K562 (cell line): ENCODE measurements around the gene DYRK1A. TPM values are rescaled to one million over a fixed set of nuclear protein-coding genes. Genes with fewer than 3 reads are reported as not detected.
A peak's percentile ranks its signal among the peaks of the same experiment; 100 is the strongest.

Experiments
- ATAC-seq: fragments of 200-7000 bp; cut with Tn5 transposase; 3 replicates; pipeline ENCODE4 v1.9.1; 2020; ENCODE audit warnings: moderate library complexity
- BruUV-seq: library from RNA; stranded (reverse); fragments of 400-500 nt; replicated peaks from 2 replicates; lab custom pipeline; 2021; lab: Mats Ljungman, UMichigan
- CTCF ChIA-PET: fragments of 300-600 bp; formaldehyde crosslinking; extraction: SDS; loops from one replicate; lab custom pipeline; 2021; ENCODE audit warnings: low intra/inter-chr PET ratio; lab: Yijun Ruan, JAX
- POLR2A ChIA-PET: fragments of 300-600, 350-650 bp; sonication (Branson Sonifier 250); formaldehyde crosslinking; extraction: SDS; loops from one replicate; lab custom pipeline; 2021; ENCODE audit warnings: antibody characterized with exemption, inconsistent platforms; lab: Yijun Ruan, JAX
- DNase-seq, 4 experiments: peaks; one replicate each; pipeline versions ENCODE4 v3.0.0 to v3.0.0-alpha.2; 2011 to 2018; ENCODE audit warnings: low spot score in 3 of 4, mixed read lengths in 3 of 4; ENCODE audit errors: extremely low read depth in 1 of 4
- FAIRE-seq: peaks from 2 replicates; lab custom pipeline; 2011; peaks lifted over from hg19 to GRCh38; lab: Jason Lieb, UNC
- H2AFZ ChIP-seq: 2 replicates; pipeline ENCODE4 v1.6.0; 2011; ENCODE audit warnings: low read depth, low read length, control low read depth, inconsistent platforms
- H3K27ac ChIP-seq: fragments of 200-600 bp; 3 replicates; pipeline ENCODE4 v1.8.0; 2011; ENCODE audit warnings: low read depth, mild to moderate bottlenecking, control low read depth, inconsistent platforms, low read length, moderate library complexity, mixed read lengths; ENCODE audit errors: extremely low read depth
- H3K27me3 ChIP-seq, 2 experiments: fragments of 300-600 bp in 1 of 2; 2 replicates in 1 of 2; 3 replicates in 1 of 2; pipeline versions ENCODE4 v1.6.0 to v1.8.0; 2011; ENCODE audit warnings: inconsistent platforms in 2 of 2, low read length in 2 of 2, mild to moderate bottlenecking in 1 of 2, mixed read lengths in 1 of 2, moderate library complexity in 1 of 2; ENCODE audit not compliant: control insufficient read depth in 2 of 2, insufficient read depth in 2 of 2
- H3K36me3 ChIP-seq: fragments of 300-600 bp; 3 replicates; pipeline ENCODE4 v1.8.0; 2011; ENCODE audit warnings: mild to moderate bottlenecking, low read length, inconsistent platforms; ENCODE audit not compliant: control insufficient read depth, insufficient read depth
- H3K4me1 ChIP-seq, 2 experiments: fragments of 200-600 bp in 1 of 2; replicated peaks in 1 of 2; 2 replicates in 1 of 2; 3 replicates in 1 of 2; pipeline versions ENCODE4 v1.5.1 to v1.8.0; 2011; ENCODE audit warnings: inconsistent platforms in 2 of 2, low read length in 2 of 2, mild to moderate bottlenecking in 1 of 2, mixed read lengths in 1 of 2, moderate library complexity in 1 of 2; ENCODE audit not compliant: control insufficient read depth in 2 of 2, insufficient read depth in 2 of 2
- H3K4me2 ChIP-seq: 2 replicates; pipeline ENCODE4 v1.6.1; 2011; ENCODE audit warnings: low read length, control low read depth, inconsistent platforms, mixed read lengths; ENCODE audit not compliant: insufficient read depth
- H3K4me3 ChIP-seq: fragments of 200-600 bp; sonication (generic), shearing (Covaris generic); 2 replicates; pipeline ENCODE4 v1.5.1; 2016; ENCODE audit warnings: control low read depth, inconsistent platforms
- H3K79me2 ChIP-seq: fragments of 200-600 bp; 3 replicates; pipeline ENCODE4 v1.8.0; 2011; ENCODE audit warnings: low read length, inconsistent platforms; ENCODE audit not compliant: control insufficient read depth, insufficient read depth
- H3K9ac ChIP-seq, 2 experiments: 2 replicates each; pipeline versions ENCODE4 v1.6.0 to v1.6.1; 2011; ENCODE audit warnings: low read depth in 2 of 2, low read length in 2 of 2, control low read depth in 1 of 2, inconsistent platforms in 1 of 2, mild to moderate bottlenecking in 1 of 2, mixed read lengths in 1 of 2; ENCODE audit not compliant: insufficient read depth in 1 of 2
- H3K9me1 ChIP-seq: one replicate; pipeline ENCODE4 v1.6.0; 2011; ENCODE audit warnings: inconsistent platforms, mild to moderate bottlenecking, low read length, moderate library complexity; ENCODE audit not compliant: control insufficient read depth, insufficient read depth
- H3K9me3 ChIP-seq: replicated peaks from 2 replicates; pipeline ENCODE4 v1.5.1; 2011; ENCODE audit warnings: low read depth, low read length, inconsistent platforms; ENCODE audit not compliant: control insufficient read depth, insufficient read depth
- H4K20me1 ChIP-seq: replicated peaks from 2 replicates; pipeline ENCODE4 v1.6.1; 2011; ENCODE audit warnings: low read length, inconsistent platforms, mixed read lengths; ENCODE audit not compliant: control insufficient read depth, insufficient read depth
- CBFA2T3 ChIP-seq: fragments of 450-650 bp; IDR thresholded peaks from 2 replicates; pipeline ENCODE4 v1.6.1; 2017
- CHD2 ChIP-seq: IDR thresholded peaks from 2 replicates; pipeline ENCODE4 v1.6.1; 2011; ENCODE audit warnings: low read depth, low read length
- EHMT2 ChIP-seq: fragments of 450-650 bp; IDR thresholded peaks from 2 replicates; pipeline ENCODE4 v1.6.1; 2018; ENCODE audit warnings: antibody characterized with exemption
- EWSR1 ChIP-seq: fragments of 450-650 bp; IDR thresholded peaks from 2 replicates; pipeline ENCODE4 v1.6.1; 2018; ENCODE audit warnings: borderline replicate concordance, mild to moderate bottlenecking, low read depth, moderate library complexity; ENCODE audit not compliant: partially characterized antibody
- FOXJ3 ChIP-seq: sonication (generic); formaldehyde crosslinking; IDR thresholded peaks from 2 replicates; pipeline ENCODE4 v1.4.0; 2020; ENCODE audit warnings: mild to moderate bottlenecking, missing genetic modification reagents
- HDGF ChIP-seq: fragments of 450-650 bp; IDR thresholded peaks from 2 replicates; pipeline ENCODE4 v1.6.1; 2016
- KDM5B ChIP-seq: fragments of 200-600 bp; sonication (generic); IDR thresholded peaks from 2 replicates; pipeline ENCODE4 v1.6.1; 2012; ENCODE audit warnings: low read depth, mild to moderate bottlenecking, moderate library complexity, low read length, control low read depth, inconsistent platforms; ENCODE audit not compliant: insufficient replicate concordance
- KLF13 ChIP-seq: fragments of 450-650 bp; IDR thresholded peaks from 2 replicates; pipeline ENCODE4 v1.6.1; 2016; ENCODE audit warnings: missing genetic modification characterization, low read depth, mild to moderate bottlenecking, missing compliant biosample characterization, moderate library complexity, borderline replicate concordance
- L3MBTL2 ChIP-seq: fragments of 450-650 bp; IDR thresholded peaks from 2 replicates; pipeline ENCODE4 v1.6.1; 2016; ENCODE audit warnings: mild to moderate bottlenecking, moderate library complexity
- MAX ChIP-seq: sonication (generic); formaldehyde crosslinking; IDR thresholded peaks from 2 replicates; pipeline ENCODE4 v1.9.0; 2022; ENCODE audit warnings: mild to moderate bottlenecking, missing genetic modification reagents
- RCOR1 ChIP-seq, 2 experiments: IDR thresholded peaks; 2 replicates each; pipeline ENCODE4 v1.6.1; 2012; ENCODE audit warnings: low read depth in 2 of 2, low read length in 2 of 2, borderline replicate concordance in 1 of 2, improper control_type of control experiment in 1 of 2
- SREBF1 ChIP-seq: fragments of 150-350 bp; IDR thresholded peaks from 2 replicates; pipeline ENCODE4 v1.6.1; 2014; ENCODE audit warnings: antibody characterized with exemption, low read depth, low read length, borderline replicate concordance
- TCF7 ChIP-seq: sonication (generic); IDR thresholded peaks from 2 replicates; pipeline ENCODE4 v1.6.1; 2016; ENCODE audit warnings: antibody characterized with exemption, borderline replicate concordance
- ZBTB33 ChIP-seq: sonication (generic); formaldehyde crosslinking; IDR thresholded peaks from 2 replicates; pipeline ENCODE4 v1.8.1; 2023; ENCODE audit warnings: mild to moderate bottlenecking, missing genetic modification reagents
- WGBS: fragments of 100-300 bp; shearing (Covaris generic); methylation state at CpG from one replicate; pipeline ENCODE4 v1.1.6; 2016; ENCODE audit warnings: low coverage, mixed read lengths; ENCODE audit not compliant: insufficient coverage; ENCODE audit errors: missing lambda C conversion rate; 5-methylcytosine and 5-hydroxymethylcytosine counted together
- in situ Hi-C: fragments of 300-500 bp; cut with MboI; formaldehyde crosslinking; loops from 4 replicates; pipeline ENCODE4 v1.15.0; 2018; ENCODE audit warnings: inconsistent platforms, mixed read lengths
- intact Hi-C: fragments of 100-400 bp; cut with micrococcal nuclease; formaldehyde crosslinking; loops from 2 replicates; pipeline ENCODE4 v1.14.2; 2022
- polyA plus RNA-seq, 8 experiments: library from polyadenylated mRNA; depleted of rRNA in 4 of 8; stranded (reverse) in 5 of 8; unstranded in 3 of 8; fragments of >200 nt; fragmentation: Nextera tagmentation in 2 of 8; fragmentation: Illumina TruSeq in 1 of 8; extraction: Ambion mirVana in 2 of 8; extraction: Trizol in 1 of 8; gene quantifications; 2 replicates each; pipeline versions ENCODE4 v1.2.1 to v1.2.3, GENCODE V29; 2011 to 2014; ENCODE audit warnings: inconsistent platforms in 1 of 8, missing spikeins in 1 of 8
- total RNA-seq, 7 experiments: library from RNA; depleted of rRNA in 6 of 7; stranded (reverse); fragments of >200 nt in 6 of 7; fragmentation: Illumina TruSeq in 2 of 7; extraction: Trizol in 2 of 7; gene quantifications; 2 replicates each; pipeline versions ENCODE4 v1.2.1 to v1.2.3, GENCODE V29; 2011 to 2021; ENCODE audit warnings: low replicate concordance in 1 of 7
- TF ChIP-seq, protein P1 (sequence below): fragments of 450-650 bp; IDR thresholded peaks from 2 replicates; pipeline ENCODE4 v1.6.1; 2016; ENCODE audit warnings: mild to moderate bottlenecking
- TF ChIP-seq, protein P2 (sequence below), 2 experiments: IDR thresholded peaks; 2 replicates each; pipeline ENCODE4 v1.6.1; 2011; ENCODE audit warnings: borderline replicate concordance in 1 of 2, control low read depth in 1 of 2, low read depth in 1 of 2, low read length in 1 of 2, mild to moderate bottlenecking in 1 of 2, mixed read lengths in 1 of 2, moderate library complexity in 1 of 2; ENCODE audit not compliant: insufficient read depth in 1 of 2, insufficient read length in 1 of 2, poor library complexity in 1 of 2, severe bottlenecking in 1 of 2; ENCODE audit errors: extremely low read depth in 1 of 2

DYRK1A gene
- total and polyA plus RNA-seq, 9 of the 15 experiments (the other 6 are each of a cell fraction or from before 2014, with no cell fraction given), result 3.7 to 64.8 (median 42.3) TPM

- Histone ChIP-seq H3K27me3 (no peaks in the 10 kb centered on the region), H3K4me2 (no peak overlapping the region), H3K9me1 (no peaks in the 10 kb centered on the region), H3K36me3 (no peaks in the 10 kb centered on the region), H3K9me3 (0 out of 2 replicates have a peak, but pooled peaks cover 3% of the 10 kb centered on the region), H3K9ac (no peak overlapping the region), H4K20me1 (no peaks in the 10 kb centered on the region), H2AFZ (peak overlapping the region; percentile 17; the same call in 1 of the 2 replicates), H3K4me1 (peaks cover 0 to 17% of the 10 kb centered on the region in 2 experiments; a peak in 4 of 5 replicates), H3K79me2 (no peaks in the 10 kb centered on the region), H3K27ac (no peak overlapping the region), H3K4me3 (no peak overlapping the region)
- BruUV-seq, result no TSS peak
- CTCF ChIA-PET, result no interaction called here
- DNase-seq, result peak in 1 of 4 experiments; percentile 19
- no peak for ATAC-seq
- intact Hi-C loops, result no loop called here
- POLR2A ChIA-PET, result interaction anchor here (0.7 to 1.1 kb wide), 2 partner anchors 14 to 260 kb away, joined by 3 to 4 read pairs; no protein-coding TSS in a partner anchor
- WGBS, result 80% methylated on average over 9 of the region's 9 CpGs
- no peak for FAIRE-seq
- in situ Hi-C loops, result no loop called here
- TF ChIP-seq, protein P1, sequence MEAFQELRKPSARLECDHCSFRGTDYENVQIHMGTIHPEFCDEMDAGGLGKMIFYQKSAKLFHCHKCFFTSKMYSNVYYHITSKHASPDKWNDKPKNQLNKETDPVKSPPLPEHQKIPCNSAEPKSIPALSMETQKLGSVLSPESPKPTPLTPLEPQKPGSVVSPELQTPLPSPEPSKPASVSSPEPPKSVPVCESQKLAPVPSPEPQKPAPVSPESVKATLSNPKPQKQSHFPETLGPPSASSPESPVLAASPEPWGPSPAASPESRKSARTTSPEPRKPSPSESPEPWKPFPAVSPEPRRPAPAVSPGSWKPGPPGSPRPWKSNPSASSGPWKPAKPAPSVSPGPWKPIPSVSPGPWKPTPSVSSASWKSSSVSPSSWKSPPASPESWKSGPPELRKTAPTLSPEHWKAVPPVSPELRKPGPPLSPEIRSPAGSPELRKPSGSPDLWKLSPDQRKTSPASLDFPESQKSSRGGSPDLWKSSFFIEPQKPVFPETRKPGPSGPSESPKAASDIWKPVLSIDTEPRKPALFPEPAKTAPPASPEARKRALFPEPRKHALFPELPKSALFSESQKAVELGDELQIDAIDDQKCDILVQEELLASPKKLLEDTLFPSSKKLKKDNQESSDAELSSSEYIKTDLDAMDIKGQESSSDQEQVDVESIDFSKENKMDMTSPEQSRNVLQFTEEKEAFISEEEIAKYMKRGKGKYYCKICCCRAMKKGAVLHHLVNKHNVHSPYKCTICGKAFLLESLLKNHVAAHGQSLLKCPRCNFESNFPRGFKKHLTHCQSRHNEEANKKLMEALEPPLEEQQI, result 0 out of 2 replicates have a peak, but pooled peaks have one; percentile 38
- no peak for TF ChIP-seq EHMT2
- 0 out of 2 replicates have a peak, but pooled peaks have one; percentile 13 for TF ChIP-seq L3MBTL2
- no peak for TF ChIP-seq TCF7
- TF ChIP-seq KDM5B, result no peak
- no peak for TF ChIP-seq EWSR1
- no peak for TF ChIP-seq FOXJ3
- no peak for TF ChIP-seq RCOR1 (IDR thresholded peaks at IDR 0.05; ENCODE audit: borderline replicate concordance in 1 of 2, low read depth in 2 of 2, low read length in 2 of 2)
- TF ChIP-seq KLF13 (tag), result no peak
- TF ChIP-seq, protein P2, sequence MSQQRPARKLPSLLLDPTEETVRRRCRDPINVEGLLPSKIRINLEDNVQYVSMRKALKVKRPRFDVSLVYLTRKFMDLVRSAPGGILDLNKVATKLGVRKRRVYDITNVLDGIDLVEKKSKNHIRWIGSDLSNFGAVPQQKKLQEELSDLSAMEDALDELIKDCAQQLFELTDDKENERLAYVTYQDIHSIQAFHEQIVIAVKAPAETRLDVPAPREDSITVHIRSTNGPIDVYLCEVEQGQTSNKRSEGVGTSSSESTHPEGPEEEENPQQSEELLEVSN (IDR thresholded peaks at IDR 0.05; ENCODE audit: borderline replicate concordance in 1 of 2, extremely low read depth in 1 of 2, insufficient read depth in 1 of 2, insufficient read length in 1 of 2, low read depth in 1 of 2, low read length in 1 of 2, poor library complexity in 1 of 2, severe bottlenecking in 1 of 2), result peak in 1 of 2 experiments; percentile 30
- no peak for TF ChIP-seq SREBF1
- peak; percentile 40; the same call in 1 of the 2 replicates for TF ChIP-seq CHD2
- peak; percentile 51; the same call in 1 of the 2 replicates for TF ChIP-seq MAX
- no peak for TF ChIP-seq HDGF
- no peak for TF ChIP-seq CBFA2T3
- peak; percentile 40; the same call in 1 of the 2 replicates for TF ChIP-seq ZBTB33
Measured at GRCh38 chr21:37342046-37342632, 24.4 kb upstream of the DYRK1A start.
